Ishikawa (cell line): Measurements from ENCODE around the gene POU5F1.

Experiments
- EP300 ChIP-seq: IDR thresholded peaks from 2 replicates; pipeline ENCODE4 v1.6.1; 2012; ENCODE audit warnings: borderline replicate concordance
- FOXM1 ChIP-seq: IDR thresholded peaks from 2 replicates; pipeline ENCODE4 v1.6.1; 2012; ENCODE audit warnings: low read depth, borderline replicate concordance
- RAD21 ChIP-seq: IDR thresholded peaks from 2 replicates; pipeline ENCODE4 v1.6.1; 2012; ENCODE audit warnings: low read depth
- TAF1 ChIP-seq: IDR thresholded peaks from 2 replicates; pipeline ENCODE4 v1.6.1; 2012; ENCODE audit warnings: low read depth, mild to moderate bottlenecking
- TCF12 ChIP-seq: IDR thresholded peaks from 2 replicates; pipeline ENCODE4 v1.6.1; 2012; ENCODE audit warnings: low read depth
- TF ChIP-seq, protein P1 (sequence below): IDR thresholded peaks from 2 replicates; pipeline ENCODE4 v1.6.1; 2012
- TF ChIP-seq, protein P2 (sequence below): IDR thresholded peaks from 2 replicates; pipeline ENCODE4 v1.6.1; 2012

- TF ChIP-seq EP300 (no peak), RAD21 (no peak), TCF12 (no peak), TAF1 (no peak), FOXM1 (no peak)
- TF ChIP-seq, protein P1, sequence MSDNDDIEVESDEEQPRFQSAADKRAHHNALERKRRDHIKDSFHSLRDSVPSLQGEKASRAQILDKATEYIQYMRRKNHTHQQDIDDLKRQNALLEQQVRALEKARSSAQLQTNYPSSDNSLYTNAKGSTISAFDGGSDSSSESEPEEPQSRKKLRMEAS = no peak
- TF ChIP-seq, protein P2, sequence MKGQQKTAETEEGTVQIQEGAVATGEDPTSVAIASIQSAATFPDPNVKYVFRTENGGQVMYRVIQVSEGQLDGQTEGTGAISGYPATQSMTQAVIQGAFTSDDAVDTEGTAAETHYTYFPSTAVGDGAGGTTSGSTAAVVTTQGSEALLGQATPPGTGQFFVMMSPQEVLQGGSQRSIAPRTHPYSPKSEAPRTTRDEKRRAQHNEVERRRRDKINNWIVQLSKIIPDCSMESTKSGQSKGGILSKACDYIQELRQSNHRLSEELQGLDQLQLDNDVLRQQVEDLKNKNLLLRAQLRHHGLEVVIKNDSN = no peak
Measured at GRCh38 chr6:31145386-31145785, 25.1 kb downstream of the POU5F1 start.
